Type B pancreatic cell (in vitro differentiated cells): ENCODE measurements around the gene GRAMD2A. TPM values are rescaled to one million over a fixed set of nuclear protein-coding genes. Genes with fewer than 3 reads are reported as not detected.

Source experiments
- DNase-seq: peaks from one replicate; pipeline ENCODE4 v3.0.0; 2021; ENCODE audit warnings: mixed read lengths; ENCODE audit not compliant: unreplicated experiment; ENCODE audit errors: extremely low spot score
- H3K27ac Mint-ChIP-seq: 2 replicates; pipeline ENCODE4 v1.8.0; 2021; ENCODE audit warnings: mild to moderate bottlenecking, mixed read lengths
- H3K27me3 Mint-ChIP-seq: 2 replicates; pipeline ENCODE4 v1.8.0; 2021; ENCODE audit warnings: mixed read lengths
- H3K36me3 Mint-ChIP-seq: 2 replicates; pipeline ENCODE4 v1.8.0; 2021; ENCODE audit warnings: mixed read lengths
- H3K4me1 Mint-ChIP-seq: one replicate; pipeline ENCODE4 v1.8.0; 2021; ENCODE audit warnings: mixed read lengths; ENCODE audit not compliant: unreplicated experiment
- H3K4me3 Mint-ChIP-seq: 2 replicates; pipeline ENCODE4 v1.8.0; 2021; ENCODE audit warnings: mild to moderate bottlenecking, mixed read lengths
- H3K9me3 Mint-ChIP-seq: 2 replicates; pipeline ENCODE4 v1.8.0; 2021; ENCODE audit warnings: mixed read lengths
- CTCF ChIP-seq: fragments of 200-600 bp; sonication (generic); conservative IDR thresholded peaks from 2 replicates; pipeline ENCODE4 v1.5.0; 2021; ENCODE audit warnings: antibody characterized with exemption, mild to moderate bottlenecking
- total RNA-seq: library from RNA; stranded (reverse); gene quantifications from 2 replicates; pipeline ENCODE4 v1.2.1, GENCODE V29; 2021; ENCODE audit warnings: low replicate concordance

The GRAMD2A gene
- total RNA-seq, 1 donor from 2014 or later, result 6.0 TPM

GRCh38 chr15:72237029-72237852 lies 39.7 kb upstream of the GRAMD2A start:
- Mint-ChIP-seq H3K27me3 (no peaks in the 10 kb centered on the region), H3K9me3 (no peaks in the 10 kb centered on the region), H3K27ac (peak overlapping the region; percentile 80), H3K4me1 (peaks cover 8% of the 10 kb centered on the region), H3K36me3 (peaks cover 9% of the 10 kb centered on the region), H3K4me3 (no peak overlapping the region)
- no peak for DNase-seq
- no peak for TF ChIP-seq CTCF

- TF ChIP-seq CTCF, result no peak
- DNase-seq, result no peak
- H3K27ac Mint-ChIP-seq, result no peak overlapping the region
- H3K36me3 Mint-ChIP-seq, result peaks cover 3% of the 10 kb centered on the region
- H3K27me3 Mint-ChIP-seq, result no peaks in the 10 kb centered on the region
- no peaks in the 10 kb centered on the region for H3K9me3 Mint-ChIP-seq
- peaks cover 16% of the 10 kb centered on the region for H3K4me1 Mint-ChIP-seq
- H3K4me3 Mint-ChIP-seq, result no peak overlapping the region
Measured at GRCh38 chr15:72236381-72237003, 38.9 kb upstream of the GRAMD2A start.

- no peak for DNase-seq
- no peak for TF ChIP-seq CTCF
- Mint-ChIP-seq H3K27ac (no peak overlapping the region), H3K27me3 (no peaks in the 10 kb centered on the region), H3K36me3 (no peaks in the 10 kb centered on the region), H3K4me1 (peaks cover 16% of the 10 kb centered on the region), H3K9me3 (no peaks in the 10 kb centered on the region), H3K4me3 (no peak overlapping the region)
Measured at GRCh38 chr15:72235298-72235697, 37.7 kb upstream of the GRAMD2A start.

GRCh38 chr15:72233769-72234168 lies 36.2 kb upstream of the GRAMD2A start:
- no peak for DNase-seq
- Mint-ChIP-seq H3K4me3 (no peak overlapping the region), H3K36me3 (peaks cover 1% of the 10 kb centered on the region), H3K4me1 (peaks cover 19% of the 10 kb centered on the region), H3K27ac (no peak overlapping the region), H3K27me3 (no peaks in the 10 kb centered on the region), H3K9me3 (no peaks in the 10 kb centered on the region)
- no peak for TF ChIP-seq CTCF

- no peak for TF ChIP-seq CTCF
- H3K4me1 Mint-ChIP-seq, result peaks cover 33% of the 10 kb centered on the region
- H3K36me3 Mint-ChIP-seq, result peaks cover 10% of the 10 kb centered on the region
- no peak for DNase-seq
- peak overlapping the region; percentile 99 for H3K27ac Mint-ChIP-seq
- H3K4me3 Mint-ChIP-seq, result peak overlapping the region; percentile 100
- H3K27me3 Mint-ChIP-seq, result no peaks in the 10 kb centered on the region
- no peaks in the 10 kb centered on the region for H3K9me3 Mint-ChIP-seq
Measured at GRCh38 chr15:72231833-72232478, 34.4 kb upstream of the GRAMD2A start.
